B cell (primary cell): ENCODE data around the gene MYD88. TPM values are rescaled to one million over a fixed set of nuclear protein-coding genes. Genes with fewer than 3 reads are reported as not detected.

Source experiments
- ATAC-seq: fragments of 200-7000 bp; cut with Tn5 transposase; one replicate; pipeline ENCODE4 v1.10.0; 2021; ENCODE audit warnings: low read depth, mild to moderate bottlenecking, moderate number of reproducible peaks, moderate library complexity
- CTCF ChIA-PET: fragments of 350-600 bp; sonication (Branson Sonifier 250); formaldehyde crosslinking; loops from one replicate; lab custom pipeline; 2021; ENCODE audit warnings: antibody characterized with exemption, inconsistent platforms; lab: Charles Lee
- POLR2A ChIA-PET: fragments of 350-600 bp; sonication (Branson Sonifier 250); formaldehyde crosslinking; loops from one replicate; lab custom pipeline; 2021; ENCODE audit warnings: antibody characterized with exemption; lab: Charles Lee
- DNase-seq: peaks from one replicate; pipeline ENCODE4 v3.0.0; 2013
- H2AFZ ChIP-seq: 2 replicates; pipeline ENCODE4 v1.6.1; 2012; ENCODE audit warnings: mild to moderate bottlenecking, low read depth, low read length; ENCODE audit not compliant: insufficient read depth, poor library complexity, severe bottlenecking
- H3K27ac ChIP-seq, 2 donors: 1 replicate in 1 of 2; 2 replicates in 1 of 2; pipeline ENCODE4 v1.5.1; 2012 to 2013; ENCODE audit warnings: low read length in 2 of 2, mild to moderate bottlenecking in 2 of 2, moderate library complexity in 1 of 2
- H3K27me3 ChIP-seq, 4 experiments: fragments of 200-600 bp in 1 of 4; sonication (generic) in 1 of 4; replicated peaks in 1 of 4; 1 replicate in 2 of 4; 2 replicates in 2 of 4; pipeline versions ENCODE4 v1.6.1 to v1.7.0; 2013 to 2016; ENCODE audit warnings: low read length in 3 of 4, mild to moderate bottlenecking in 2 of 4, mixed read lengths in 1 of 4, moderate library complexity in 1 of 4; ENCODE audit not compliant: insufficient read depth in 4 of 4, control insufficient read depth in 3 of 4; ENCODE audit errors: control extremely low read depth in 1 of 4
- H3K36me3 ChIP-seq, 2 experiments: replicated peaks in 1 of 2; 1 replicate in 1 of 2; 2 replicates in 1 of 2; pipeline versions ENCODE4 v1.6.1 to v1.7.1; 2013; ENCODE audit warnings: low read length in 1 of 2; ENCODE audit not compliant: insufficient read depth in 2 of 2, control insufficient read depth in 1 of 2; ENCODE audit errors: control extremely low read depth in 1 of 2, extremely low read depth in 1 of 2
- H3K4me1 ChIP-seq, 2 donors: fragments of 200-600 bp in 1 of 2; sonication (generic) in 1 of 2; 1 replicate in 1 of 2; 2 replicates in 1 of 2; pipeline versions ENCODE4 v1.5.1 to v1.6.1; 2013 to 2017; ENCODE audit warnings: low read length in 2 of 2; ENCODE audit not compliant: control insufficient read depth in 2 of 2, insufficient read depth in 2 of 2
- H3K4me2 ChIP-seq: replicated peaks from 2 replicates; pipeline ENCODE3; 2012; ENCODE audit warnings: mild to moderate bottlenecking, low read depth, low read length; ENCODE audit not compliant: poor library complexity, severe bottlenecking
- H3K4me3 ChIP-seq, 5 experiments: fragments of 200-600 bp in 1 of 5; sonication (generic) in 1 of 5; 1 replicate in 3 of 5; 2 replicates in 2 of 5; pipeline versions ENCODE4 v1.5.1 to v1.7.0; 2011 to 2016; ENCODE audit warnings: low read length in 4 of 5, mild to moderate bottlenecking in 4 of 5, low read depth in 2 of 5, control low read depth in 1 of 5, moderate library complexity in 1 of 5; ENCODE audit not compliant: insufficient read depth in 1 of 5; ENCODE audit errors: control extremely low read depth in 1 of 5, extremely low read depth in 1 of 5
- H3K79me2 ChIP-seq: fragments of 200-600 bp; sonication (generic); one replicate; pipeline ENCODE4 v1.6.0; 2016; ENCODE audit warnings: low read length; ENCODE audit not compliant: control insufficient read depth, insufficient read depth
- H3K9ac ChIP-seq: fragments of 200-600 bp; sonication (generic); 2 replicates; pipeline ENCODE4 v1.6.1; 2017; ENCODE audit warnings: mild to moderate bottlenecking, low read length, moderate library complexity
- H3K9me3 ChIP-seq, 3 donors: one replicate each; pipeline versions ENCODE4 v1.6.1 to v1.7.1; 2013; ENCODE audit warnings: low read length in 2 of 3; ENCODE audit not compliant: control insufficient read depth in 2 of 3, insufficient read depth in 1 of 3; ENCODE audit errors: control extremely low read depth in 1 of 3
- H4K20me1 ChIP-seq: 2 replicates; pipeline ENCODE4 v1.6.0; 2012; ENCODE audit warnings: mild to moderate bottlenecking, low read length; ENCODE audit not compliant: insufficient read depth, control insufficient read depth, poor library complexity, severe bottlenecking
- H3K27ac Mint-ChIP-seq: one replicate; pipeline ENCODE4 v1.8.0; 2021; ENCODE audit warnings: mixed read lengths
- H3K27me3 Mint-ChIP-seq: one replicate; pipeline ENCODE4 v1.8.0; 2021; ENCODE audit warnings: mixed read lengths
- H3K4me1 Mint-ChIP-seq: one replicate; pipeline ENCODE4 v1.8.0; 2021; ENCODE audit warnings: mixed read lengths
- H3K4me3 Mint-ChIP-seq: one replicate; pipeline ENCODE4 v1.8.0; 2021; ENCODE audit warnings: mixed read lengths
- H3K9me3 Mint-ChIP-seq: one replicate; pipeline ENCODE4 v1.8.0; 2022; ENCODE audit warnings: mixed read lengths; ENCODE audit not compliant: insufficient read depth
- EZH2 ChIP-seq: IDR thresholded peaks from 2 replicates; pipeline ENCODE4 v1.6.1; 2012; ENCODE audit warnings: borderline replicate concordance, low read depth, mild to moderate bottlenecking, moderate library complexity, low read length; ENCODE audit not compliant: insufficient read depth, poor library complexity, severe bottlenecking
- WGBS: methylation state at CpG from one replicate; pipeline ENCODE4 v1.1.5; 2013; ENCODE audit warnings: missing lambda C conversion rate; ENCODE audit not compliant: insufficient coverage; 5-methylcytosine and 5-hydroxymethylcytosine counted together
- intact Hi-C: fragments of 100-400 bp; cut with micrococcal nuclease; formaldehyde crosslinking; loops from one replicate; pipeline ENCODE4 v1.10.0; 2022
- polyA plus RNA-seq: library from polyadenylated mRNA; depleted of rRNA; stranded (reverse); fragments of >200 nt; gene quantifications from 2 replicates; pipeline ENCODE4 v1.2.3, GENCODE V29; 2012
- total RNA-seq, 2 donors: library from RNA; stranded (reverse); fragments of 120-200 nt in 1 of 2; gene quantifications; 1 replicate in 1 of 2; 2 replicates in 1 of 2; pipeline versions ENCODE4 v1.2.3 to v1.2.4, GENCODE V29; 2013 to 2022
- TF ChIP-seq, protein P1 (sequence below): fragments of 200-600 bp; IDR thresholded peaks from one replicate; pipeline ENCODE4 v1.8.0; 2022; ENCODE audit warnings: antibody characterized with exemption, mild to moderate bottlenecking

The MYD88 gene
- total and polyA plus RNA-seq, 2 donors (not counting 1 experiment from before 2014, with no cell fraction given), result 48.0 to 52.3 TPM

DNA sequence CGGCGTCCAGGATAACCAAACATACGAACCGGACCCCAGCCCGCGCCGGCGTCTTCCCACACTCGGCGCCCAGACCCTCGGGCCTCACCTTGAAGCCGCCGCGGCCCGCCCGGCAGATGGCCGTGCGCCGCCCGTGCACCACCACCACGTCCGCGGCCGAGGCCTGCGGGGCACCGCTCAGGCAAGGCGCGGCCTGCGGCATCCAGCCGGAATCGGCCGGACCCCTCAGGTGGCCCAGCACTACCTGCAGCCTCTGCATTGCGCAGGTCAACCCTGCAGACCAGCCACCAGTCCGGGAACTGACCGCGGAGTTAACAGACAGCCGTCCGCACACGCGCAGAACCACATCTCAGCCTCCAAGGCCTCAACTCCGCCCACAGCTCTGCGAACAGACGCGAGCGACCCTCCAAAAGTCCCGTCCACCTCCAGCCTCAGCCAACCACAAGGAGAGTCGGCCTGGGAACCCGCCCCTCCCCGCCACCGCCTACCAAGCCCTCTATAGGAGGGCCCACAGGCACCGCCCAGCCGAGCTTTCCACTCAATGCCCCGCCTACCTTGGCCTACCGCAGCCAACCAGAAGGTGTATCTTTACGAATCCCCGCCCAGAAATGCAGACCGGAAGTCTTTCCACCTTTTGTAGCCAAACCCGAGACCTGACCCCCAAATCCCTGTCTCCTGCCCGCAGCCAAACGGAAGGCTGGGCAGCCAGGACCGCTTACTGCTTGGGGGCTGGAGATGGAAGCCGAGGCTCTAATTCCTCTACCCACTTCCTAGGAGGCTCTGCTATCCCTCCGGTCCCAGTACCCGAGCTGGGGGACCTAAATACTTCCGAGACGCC is 1.5 kb upstream of the MYD88 start, which contains the start of gene ACAA1:
Gene ACAA1, minus strand, starts transcription at position 351 of the 838 bp plus-strand sequence. Its CDS starts 92 bp downstream, at position 259.
- Histone ChIP-seq H3K36me3 (peaks cover 1 to 38% of the 10 kb centered on the region in 2 experiments), H3K4me1 (peaks cover 39 to 52% of the 10 kb centered on the region in 2 donors), H4K20me1 (peaks cover 27% of the 10 kb centered on the region), H2AFZ (peak within 1 kb of the TSS; percentile 99), H3K4me2 (peak within 1 kb of the TSS; percentile 88), H3K27me3 (no peaks in the 10 kb centered on the region), H3K79me2 (peaks cover 68% of the 10 kb centered on the region), H3K9me3 (no peaks in the 10 kb centered on the region), H3K27ac (peak within 1 kb of the TSS; percentile 85 to 87), H3K9ac (peak within 1 kb of the TSS; percentile 95), H3K4me3 (peak within 1 kb of the TSS; percentile 84 to 98 (median 92))
- DNase-seq (peak; percentile 99), ATAC-seq (peak; percentile 91)
- H3K27ac Mint-ChIP-seq, result peak within 1 kb of the TSS; percentile 94
- H3K27me3 Mint-ChIP-seq, result no peaks in the 10 kb centered on the region
- TF ChIP-seq EZH2, result no peak
- TF ChIP-seq, protein P1, sequence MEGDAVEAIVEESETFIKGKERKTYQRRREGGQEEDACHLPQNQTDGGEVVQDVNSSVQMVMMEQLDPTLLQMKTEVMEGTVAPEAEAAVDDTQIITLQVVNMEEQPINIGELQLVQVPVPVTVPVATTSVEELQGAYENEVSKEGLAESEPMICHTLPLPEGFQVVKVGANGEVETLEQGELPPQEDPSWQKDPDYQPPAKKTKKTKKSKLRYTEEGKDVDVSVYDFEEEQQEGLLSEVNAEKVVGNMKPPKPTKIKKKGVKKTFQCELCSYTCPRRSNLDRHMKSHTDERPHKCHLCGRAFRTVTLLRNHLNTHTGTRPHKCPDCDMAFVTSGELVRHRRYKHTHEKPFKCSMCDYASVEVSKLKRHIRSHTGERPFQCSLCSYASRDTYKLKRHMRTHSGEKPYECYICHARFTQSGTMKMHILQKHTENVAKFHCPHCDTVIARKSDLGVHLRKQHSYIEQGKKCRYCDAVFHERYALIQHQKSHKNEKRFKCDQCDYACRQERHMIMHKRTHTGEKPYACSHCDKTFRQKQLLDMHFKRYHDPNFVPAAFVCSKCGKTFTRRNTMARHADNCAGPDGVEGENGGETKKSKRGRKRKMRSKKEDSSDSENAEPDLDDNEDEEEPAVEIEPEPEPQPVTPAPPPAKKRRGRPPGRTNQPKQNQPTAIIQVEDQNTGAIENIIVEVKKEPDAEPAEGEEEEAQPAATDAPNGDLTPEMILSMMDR, result no peak
- 0% methylated on average over 65 of the region's 66 CpGs for WGBS
- CTCF ChIA-PET, result interaction anchor here (0.6 to 4.9 kb wide), 10 partner anchors 11 to 881 kb away, joined by 3 to 41 read pairs (median 4); partner anchors contain the start of gene OXSR1
- no peaks in the 10 kb centered on the region for H3K9me3 Mint-ChIP-seq
- POLR2A ChIA-PET, result interaction anchor here (1.1 to 4.1 kb wide), 2 partner anchors 28 to 98 kb away, joined by 4 to 75 read pairs; partner anchors contain the start of genes DLEC1 and OXSR1
- peak within 1 kb of the TSS; percentile 92 for H3K4me3 Mint-ChIP-seq
- H3K4me1 Mint-ChIP-seq, result peaks cover 65% of the 10 kb centered on the region
- intact Hi-C loops, result loop anchor here (1.0 to 10.0 kb wide), 6 partner anchors 28 to 1270 kb away; partner anchors contain the start of genes DLEC1, GORASP1, OXSR1 and RPSA
